ENCODE data around the gene CTF1.
A peak's percentile ranks its signal among the peaks of the same experiment; 100 is the strongest.

CTF1 gene

DNA sequence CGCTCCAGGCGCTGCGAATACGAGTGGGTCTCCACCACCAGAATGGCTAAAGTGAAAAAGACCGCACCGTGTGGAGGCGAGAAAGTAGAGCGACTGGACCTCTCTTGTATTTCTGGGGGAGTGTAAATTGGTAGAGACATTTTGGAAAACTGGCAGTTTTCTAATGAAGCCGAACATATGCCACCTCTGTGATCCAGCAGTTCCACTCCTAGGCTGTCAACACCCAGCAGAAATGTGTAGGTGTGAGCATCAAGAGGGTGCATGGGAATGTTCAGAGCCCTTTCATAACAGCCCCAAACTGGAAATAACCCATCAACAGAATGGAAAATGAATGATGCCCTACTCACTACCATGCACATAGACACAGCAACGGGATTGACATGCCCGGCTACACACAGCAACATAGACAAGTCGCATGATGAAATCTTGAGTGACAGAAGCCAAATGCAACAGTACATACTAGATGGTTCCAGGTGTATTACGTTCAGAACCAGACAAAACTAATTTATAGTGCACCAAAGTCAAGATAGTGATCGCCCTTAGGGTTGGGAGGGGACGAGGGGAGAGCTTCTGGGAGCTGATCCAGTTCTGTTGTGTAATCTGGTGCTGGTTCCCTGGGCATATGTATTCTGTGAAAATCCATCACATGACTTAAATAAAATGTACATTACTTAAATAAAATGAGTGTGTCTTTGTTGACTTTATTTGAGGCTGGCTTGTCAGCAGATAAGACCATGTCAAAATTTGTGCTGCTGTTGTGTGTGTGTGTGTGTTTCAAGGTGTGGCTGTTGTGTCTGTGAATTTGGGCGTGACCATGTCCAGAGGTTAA, 1.7 kb upstream of the CTF1 start:
- no peak for DNase-seq (ENCODE audit: extremely low read depth, low read depth)
- TF ChIP-seq CTCF (IDR thresholded peaks at IDR 0.05; ENCODE audit: low read depth, low read length, missing control alignments): no peak
- peak overlapping the region; percentile 43 for H3K4me3 ChIP-seq (replicated peaks; ENCODE audit: low read depth, low read length)

DNA sequence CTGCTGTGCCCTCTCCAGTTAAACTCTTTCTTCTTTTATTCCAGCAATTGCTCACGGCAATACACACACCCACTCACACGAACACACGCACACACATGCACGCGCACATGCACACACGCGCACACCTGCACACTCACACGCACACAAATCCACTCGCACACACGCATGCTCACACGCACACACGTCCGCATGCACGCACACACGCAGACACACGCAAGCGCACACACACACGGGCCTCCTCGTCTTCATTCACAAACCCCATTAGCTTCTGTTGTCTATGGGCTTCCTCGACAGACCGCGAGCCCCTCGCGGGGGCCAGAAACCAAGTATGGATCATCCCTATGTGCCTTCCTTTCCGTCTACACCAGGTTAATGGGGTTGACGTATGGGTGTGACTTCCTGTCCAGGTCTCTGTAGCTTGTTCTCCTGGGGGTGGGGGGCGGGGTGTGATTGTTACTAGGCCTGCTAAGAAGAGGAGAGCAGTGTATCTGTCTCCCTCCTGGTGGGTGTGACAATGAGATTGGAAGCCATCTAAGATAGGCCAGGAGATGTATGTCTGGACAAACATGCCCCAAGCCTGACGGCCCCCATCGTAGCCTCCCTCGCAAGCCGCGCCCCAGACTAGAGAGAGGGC, 670 bp upstream of the CTF1 start:
- peak; percentile 37 for DNase-seq (ENCODE audit: extremely low read depth, low read depth)
- no peak for TF ChIP-seq CTCF (IDR thresholded peaks at IDR 0.05; ENCODE audit: low read depth, low read length, missing control alignments)
- peak overlapping the region; percentile 56 for H3K4me3 ChIP-seq (replicated peaks; ENCODE audit: low read depth, low read length)

DNA sequence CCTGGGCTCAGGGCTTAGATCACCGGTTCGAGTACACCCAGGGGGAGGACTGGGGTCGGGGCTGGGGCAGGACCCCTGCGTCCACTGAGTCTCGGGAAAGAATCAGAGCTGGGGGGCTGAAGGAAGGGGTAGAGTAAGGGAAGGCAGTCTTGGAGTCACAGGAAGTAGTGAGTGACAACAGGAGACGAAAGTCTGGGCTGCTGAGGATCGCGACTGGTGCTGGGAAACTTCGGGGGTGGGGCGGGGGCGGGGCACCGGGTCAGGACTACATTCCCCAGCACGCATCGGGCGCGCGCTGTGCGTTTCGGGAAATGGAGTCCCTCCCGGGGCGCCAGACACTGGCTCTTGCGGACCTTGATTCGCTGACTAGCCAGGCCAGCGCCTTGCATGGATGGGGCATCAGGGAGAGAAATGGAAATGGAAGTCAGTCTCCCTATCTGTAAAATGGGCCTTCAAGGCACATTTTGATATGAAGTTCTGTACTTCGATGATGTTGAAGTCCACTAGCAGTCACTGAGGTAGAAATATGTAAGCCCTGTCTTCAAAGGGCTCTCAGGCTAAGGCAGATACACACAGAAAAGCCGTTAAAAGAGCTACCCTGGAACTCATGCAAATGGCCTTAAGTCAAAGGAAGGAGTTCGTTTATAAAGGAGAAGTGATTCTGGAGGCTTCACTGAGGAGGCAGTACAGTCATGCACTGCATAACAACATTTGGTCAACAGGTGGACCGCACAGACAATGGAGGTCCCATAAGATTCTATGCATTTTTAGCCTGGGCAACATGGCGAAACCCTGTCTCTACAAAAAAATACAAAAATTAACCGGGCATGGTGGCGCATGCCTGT, 697 bp downstream of the CTF1 start:
- DNase-seq (ENCODE audit: extremely low read depth, low read depth): peak; percentile 57
- TF ChIP-seq CTCF (IDR thresholded peaks at IDR 0.05; ENCODE audit: low read depth, low read length, missing control alignments): no peak
- H3K4me3 ChIP-seq (replicated peaks; ENCODE audit: low read depth, low read length): peak overlapping the region; percentile 56

DNA sequence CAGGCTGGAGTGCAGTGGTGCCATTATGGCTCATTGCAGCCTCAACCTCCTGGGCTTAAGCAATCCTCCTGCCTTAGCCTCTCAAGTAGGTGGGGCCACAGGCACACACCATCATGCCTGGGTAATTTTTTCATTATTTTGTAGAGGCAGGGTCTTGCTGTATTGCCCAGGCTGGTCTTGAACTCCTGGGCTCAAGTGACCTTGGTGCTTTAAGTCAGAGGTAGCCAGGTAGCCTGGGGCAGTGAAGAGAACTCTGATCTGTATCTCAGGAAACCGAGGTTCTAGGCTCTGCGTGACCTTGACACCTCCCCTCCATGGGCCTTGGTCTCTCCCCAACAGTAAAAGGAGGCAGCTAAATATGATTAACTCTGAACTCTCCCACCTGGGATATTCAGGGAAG, 3.4 kb downstream of the CTF1 start:
- H3K4me3 ChIP-seq (replicated peaks; ENCODE audit: low read depth, low read length): no peak overlapping the region
- no peak for DNase-seq (ENCODE audit: extremely low read depth, low read depth)
- no peak for TF ChIP-seq CTCF (IDR thresholded peaks at IDR 0.05; ENCODE audit: low read depth, low read length, missing control alignments)

DNA sequence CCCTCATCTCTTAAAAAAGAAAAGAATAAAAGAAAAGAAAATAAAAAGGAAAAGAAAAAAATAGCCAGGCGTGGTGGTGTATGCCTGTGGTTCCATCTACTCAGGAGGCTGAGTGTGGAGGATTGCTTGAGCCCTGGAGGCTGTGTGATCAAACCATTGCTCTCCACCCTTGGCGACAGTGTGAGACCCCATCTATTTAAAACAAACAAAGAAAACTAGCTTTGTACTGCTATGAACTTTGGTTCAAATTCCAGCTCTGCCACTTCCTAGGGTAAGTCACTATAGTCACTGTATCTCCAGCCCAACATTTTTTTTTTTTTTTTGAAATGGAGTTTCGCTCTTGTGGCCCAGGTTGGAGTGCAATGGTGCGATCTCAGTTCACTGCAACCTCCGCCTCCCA, 4.2 kb downstream of the CTF1 start:
- TF ChIP-seq CTCF (IDR thresholded peaks at IDR 0.05; ENCODE audit: low read depth, low read length, missing control alignments): no peak
- no peak for DNase-seq (ENCODE audit: extremely low read depth, low read depth)

GRCh38 chr16:30901201-30902028, 5.0 kb downstream of the CTF1 start:
- peak overlapping the region; percentile 27; the same call in 1 of the 2 replicates for H3K4me3 ChIP-seq (replicated peaks; ENCODE audit: low read depth, low read length)
- no peak for DNase-seq (ENCODE audit: extremely low read depth, low read depth)
- TF ChIP-seq CTCF (IDR thresholded peaks at IDR 0.05; ENCODE audit: low read depth, low read length, missing control alignments): no peak

More for the DNA sequence above, 4.2 kb downstream of the CTF1 start:
- H3K4me3 ChIP-seq (replicated peaks; ENCODE audit: low read depth, low read length): no peak overlapping the region
